Prostate gland (tissue), 2 donors: ENCODE results near the gene EDRF1.

Experiments used
- POLR2A ChIP-seq: fragments of 450-650 bp; IDR thresholded peaks from one replicate; pipeline ENCODE4 v1.6.1; 2016; ENCODE audit warnings: antibody characterized with exemption, mild to moderate bottlenecking
- TF ChIP-seq, protein P1 (sequence below), 4 experiments: fragments of 200-600 bp in 2 of 4; fragments of 450-650 bp in 2 of 4; sonication (generic) in 2 of 4; IDR thresholded peaks; 1 replicate in 3 of 4; 2 replicates in 1 of 4; pipeline ENCODE4 v1.5.1; 2016 to 2019; ENCODE audit warnings: antibody characterized with exemption in 4 of 4, mild to moderate bottlenecking in 2 of 4, moderate library complexity in 2 of 4

DNA sequence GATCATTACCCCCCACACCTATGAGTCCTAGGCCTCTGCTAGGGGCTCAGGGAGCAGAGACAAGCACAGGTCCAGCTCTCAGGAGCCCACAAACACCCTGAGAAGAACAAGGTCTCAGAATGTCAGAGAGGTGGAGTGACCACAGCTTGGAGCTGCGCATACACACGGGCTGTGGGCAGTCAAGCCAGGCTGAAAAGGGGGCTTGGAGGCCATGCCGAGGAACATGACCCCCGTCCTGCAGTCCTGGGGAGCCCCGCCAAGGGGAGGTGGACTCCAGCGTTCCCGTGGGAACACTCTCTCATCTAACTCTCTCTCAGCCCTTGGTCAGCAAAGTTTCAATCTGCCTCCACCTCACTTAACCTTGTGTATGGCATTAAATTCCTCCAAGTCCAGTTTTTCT lies 63.9 kb downstream of the EDRF1 start:
- TF ChIP-seq POLR2A, result no peak
- TF ChIP-seq, protein P1, sequence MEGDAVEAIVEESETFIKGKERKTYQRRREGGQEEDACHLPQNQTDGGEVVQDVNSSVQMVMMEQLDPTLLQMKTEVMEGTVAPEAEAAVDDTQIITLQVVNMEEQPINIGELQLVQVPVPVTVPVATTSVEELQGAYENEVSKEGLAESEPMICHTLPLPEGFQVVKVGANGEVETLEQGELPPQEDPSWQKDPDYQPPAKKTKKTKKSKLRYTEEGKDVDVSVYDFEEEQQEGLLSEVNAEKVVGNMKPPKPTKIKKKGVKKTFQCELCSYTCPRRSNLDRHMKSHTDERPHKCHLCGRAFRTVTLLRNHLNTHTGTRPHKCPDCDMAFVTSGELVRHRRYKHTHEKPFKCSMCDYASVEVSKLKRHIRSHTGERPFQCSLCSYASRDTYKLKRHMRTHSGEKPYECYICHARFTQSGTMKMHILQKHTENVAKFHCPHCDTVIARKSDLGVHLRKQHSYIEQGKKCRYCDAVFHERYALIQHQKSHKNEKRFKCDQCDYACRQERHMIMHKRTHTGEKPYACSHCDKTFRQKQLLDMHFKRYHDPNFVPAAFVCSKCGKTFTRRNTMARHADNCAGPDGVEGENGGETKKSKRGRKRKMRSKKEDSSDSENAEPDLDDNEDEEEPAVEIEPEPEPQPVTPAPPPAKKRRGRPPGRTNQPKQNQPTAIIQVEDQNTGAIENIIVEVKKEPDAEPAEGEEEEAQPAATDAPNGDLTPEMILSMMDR (IDR thresholded peaks at IDR 0.05), result no peak
